Ishikawa (cell line): Measurements from ENCODE around the gene MAP3K20.

Experiments
- CEBPB ChIP-seq: IDR thresholded peaks from 2 replicates; pipeline ENCODE4 v1.6.1; 2012
- CREB1 ChIP-seq: IDR thresholded peaks from 2 replicates; pipeline ENCODE4 v1.6.1; 2012; ENCODE audit warnings: low read depth
- EGR1 ChIP-seq: IDR thresholded peaks from 2 replicates; pipeline ENCODE4 v1.6.1; 2012
- EP300 ChIP-seq: IDR thresholded peaks from 2 replicates; pipeline ENCODE4 v1.6.1; 2012; ENCODE audit warnings: borderline replicate concordance
- FOXM1 ChIP-seq: IDR thresholded peaks from 2 replicates; pipeline ENCODE4 v1.6.1; 2012; ENCODE audit warnings: low read depth, borderline replicate concordance
- MAX ChIP-seq: IDR thresholded peaks from 2 replicates; pipeline ENCODE4 v1.6.1; 2012
- NFIC ChIP-seq: IDR thresholded peaks from 2 replicates; pipeline ENCODE4 v1.6.1; 2012
- RAD21 ChIP-seq: IDR thresholded peaks from 2 replicates; pipeline ENCODE4 v1.6.1; 2012; ENCODE audit warnings: low read depth
- REST ChIP-seq: IDR thresholded peaks from 2 replicates; pipeline ENCODE4 v1.6.1; 2012; ENCODE audit warnings: low read depth, mild to moderate bottlenecking
- TAF1 ChIP-seq: IDR thresholded peaks from 2 replicates; pipeline ENCODE4 v1.6.1; 2012; ENCODE audit warnings: low read depth, mild to moderate bottlenecking
- TCF12 ChIP-seq: IDR thresholded peaks from 2 replicates; pipeline ENCODE4 v1.6.1; 2012; ENCODE audit warnings: low read depth
- TEAD4 ChIP-seq: IDR thresholded peaks from 2 replicates; pipeline ENCODE4 v1.6.1; 2012
- USF1 ChIP-seq: IDR thresholded peaks from 2 replicates; pipeline ENCODE4 v1.6.1; 2012
- YY1 ChIP-seq: IDR thresholded peaks from 2 replicates; pipeline ENCODE4 v1.6.1; 2012; ENCODE audit warnings: low read depth
- ZBTB7A ChIP-seq: IDR thresholded peaks from 2 replicates; pipeline ENCODE4 v1.6.1; 2012; ENCODE audit warnings: low read depth

MAP3K20 gene

GRCh38 chr2:173240083-173240482 lies 164.4 kb downstream of the MAP3K20 start:
- TF ChIP-seq TCF12 = no peak
- TF ChIP-seq EGR1 = no peak
- TF ChIP-seq CEBPB = no peak
- TF ChIP-seq YY1 = no peak
- no peak for TF ChIP-seq ZBTB7A

- TF ChIP-seq MAX (no peak), EP300 (no peak), TEAD4 (no peak), NFIC (no peak), TAF1 (no peak), EGR1 (no peak), FOXM1 (no peak), CREB1 (no peak), YY1 (no peak), TCF12 (no peak), USF1 (no peak), ZBTB7A (no peak)
These were observed 166.0 kb downstream of the MAP3K20 start for GRCh38 chr2:173241643-173242042.

GRCh38 chr2:173247156-173247555 lies 171.5 kb downstream of the MAP3K20 start:
- TF ChIP-seq FOXM1 (no peak), EGR1 (no peak), NFIC (no peak), ZBTB7A (no peak), USF1 (no peak), YY1 (no peak), RAD21 (no peak), TCF12 (no peak), TAF1 (no peak), CEBPB (no peak), MAX (no peak), CREB1 (no peak), REST (no peak)

GRCh38 chr2:173248381-173248780 lies 172.7 kb downstream of the MAP3K20 start:
- TF ChIP-seq TCF12 (no peak), EGR1 (no peak), NFIC (no peak), MAX (no peak), YY1 (no peak), TAF1 (no peak), USF1 (no peak), REST (no peak), TEAD4 (no peak), CEBPB (no peak), EP300 (no peak), ZBTB7A (no peak), RAD21 (no peak), FOXM1 (no peak), CREB1 (no peak)

- TF ChIP-seq TCF12 (no peak), CEBPB (no peak), YY1 (no peak), EGR1 (no peak), FOXM1 (no peak)
These were observed 174.3 kb downstream of the MAP3K20 start for GRCh38 chr2:173249661-173250641.
